ENCODE results near the gene TMBIM1. TPM values are rescaled to one million over a fixed set of nuclear protein-coding genes. Genes with fewer than 3 reads are reported as not detected.

Gene TMBIM1
- total RNA-seq, 1 donor: 185 TPM

DNA sequence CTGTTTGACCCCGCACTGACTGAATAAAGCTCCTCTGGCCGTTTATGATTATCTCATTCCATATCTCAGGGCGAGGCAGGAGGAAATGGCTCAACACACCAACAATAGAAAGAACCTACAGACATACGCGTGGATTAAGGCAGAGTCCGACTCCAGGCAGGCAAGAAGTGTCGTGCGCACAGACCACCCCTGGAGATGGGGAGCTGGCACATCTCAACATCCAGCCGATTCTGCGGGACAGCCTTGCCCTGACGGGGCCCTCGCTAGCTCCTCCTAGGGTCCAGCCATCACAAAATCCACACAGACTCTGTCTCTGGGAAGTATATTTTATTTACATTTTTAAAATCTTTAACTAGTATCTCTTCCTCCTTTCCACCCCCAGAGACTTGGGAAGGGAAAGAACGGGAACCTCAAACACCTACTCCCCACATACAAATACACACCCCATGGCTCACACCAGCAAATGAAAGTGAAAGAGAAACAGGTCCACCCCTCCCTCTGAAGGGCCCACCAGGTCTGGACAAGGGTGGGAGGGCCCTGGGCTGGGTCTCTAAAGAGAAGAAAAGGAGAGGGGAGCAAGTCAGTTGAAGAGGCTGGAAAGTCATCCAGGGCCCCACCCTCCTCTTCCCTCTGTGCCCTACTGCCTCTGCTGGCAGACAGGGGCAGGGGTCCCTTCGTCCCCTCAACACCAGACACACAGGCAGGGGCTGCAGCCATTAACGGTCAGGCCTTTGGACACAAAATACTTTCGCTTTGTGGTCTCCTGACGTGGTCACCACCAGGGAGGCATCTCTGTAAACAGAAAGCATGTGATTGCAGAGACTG, 28.3 kb downstream of the TMBIM1 start:
- no peak for DNase-seq (ENCODE audit: low read depth)
- no peak overlapping the region for H3K4me3 ChIP-seq (ENCODE audit: low read depth, low read length)
- TF ChIP-seq, protein P1, sequence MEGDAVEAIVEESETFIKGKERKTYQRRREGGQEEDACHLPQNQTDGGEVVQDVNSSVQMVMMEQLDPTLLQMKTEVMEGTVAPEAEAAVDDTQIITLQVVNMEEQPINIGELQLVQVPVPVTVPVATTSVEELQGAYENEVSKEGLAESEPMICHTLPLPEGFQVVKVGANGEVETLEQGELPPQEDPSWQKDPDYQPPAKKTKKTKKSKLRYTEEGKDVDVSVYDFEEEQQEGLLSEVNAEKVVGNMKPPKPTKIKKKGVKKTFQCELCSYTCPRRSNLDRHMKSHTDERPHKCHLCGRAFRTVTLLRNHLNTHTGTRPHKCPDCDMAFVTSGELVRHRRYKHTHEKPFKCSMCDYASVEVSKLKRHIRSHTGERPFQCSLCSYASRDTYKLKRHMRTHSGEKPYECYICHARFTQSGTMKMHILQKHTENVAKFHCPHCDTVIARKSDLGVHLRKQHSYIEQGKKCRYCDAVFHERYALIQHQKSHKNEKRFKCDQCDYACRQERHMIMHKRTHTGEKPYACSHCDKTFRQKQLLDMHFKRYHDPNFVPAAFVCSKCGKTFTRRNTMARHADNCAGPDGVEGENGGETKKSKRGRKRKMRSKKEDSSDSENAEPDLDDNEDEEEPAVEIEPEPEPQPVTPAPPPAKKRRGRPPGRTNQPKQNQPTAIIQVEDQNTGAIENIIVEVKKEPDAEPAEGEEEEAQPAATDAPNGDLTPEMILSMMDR (IDR thresholded peaks at IDR 0.05; ENCODE audit: insufficient read depth, low read length): peak; percentile 24

DNA sequence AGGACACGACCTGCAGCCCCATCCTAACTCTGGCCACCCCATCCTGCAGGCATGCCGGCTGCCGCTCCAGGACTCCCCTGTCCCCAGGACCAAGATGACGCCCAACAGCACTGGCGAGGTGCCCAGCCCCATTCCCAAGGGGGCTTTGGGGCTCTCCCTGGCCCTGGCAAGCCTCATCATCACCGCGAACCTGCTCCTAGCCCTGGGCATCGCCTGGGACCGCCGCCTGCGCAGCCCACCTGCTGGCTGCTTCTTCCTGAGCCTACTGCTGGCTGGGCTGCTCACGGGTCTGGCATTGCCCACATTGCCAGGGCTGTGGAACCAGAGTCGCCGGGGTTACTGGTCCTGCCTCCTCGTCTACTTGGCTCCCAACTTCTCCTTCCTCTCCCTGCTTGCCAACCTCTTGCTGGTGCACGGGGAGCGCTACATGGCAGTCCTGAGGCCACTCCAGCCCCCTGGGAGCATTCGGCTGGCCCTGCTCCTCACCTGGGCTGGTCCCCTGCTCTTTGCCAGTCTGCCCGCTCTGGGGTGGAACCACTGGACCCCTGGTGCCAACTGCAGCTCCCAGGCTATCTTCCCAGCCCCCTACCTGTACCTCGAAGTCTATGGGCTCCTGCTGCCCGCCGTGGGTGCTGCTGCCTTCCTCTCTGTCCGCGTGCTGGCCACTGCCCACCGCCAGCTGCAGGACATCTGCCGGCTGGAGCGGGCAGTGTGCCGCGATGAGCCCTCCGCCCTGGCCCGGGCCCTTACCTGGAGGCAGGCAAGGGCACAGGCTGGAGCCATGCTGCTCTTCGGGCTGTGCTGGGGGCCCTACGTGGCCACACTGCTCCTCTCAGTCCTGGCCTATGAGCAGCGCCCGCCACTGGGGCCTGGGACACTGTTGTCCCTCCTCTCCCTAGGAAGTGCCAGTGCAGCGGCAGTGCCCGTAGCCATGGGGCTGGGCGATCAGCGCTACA, 29.4 kb downstream of the TMBIM1 start:
- DNase-seq (ENCODE audit: low read depth): no peak
- no peak overlapping the region for H3K4me3 ChIP-seq (ENCODE audit: low read depth, low read length)
- TF ChIP-seq, protein P1 (IDR thresholded peaks at IDR 0.05; ENCODE audit: insufficient read depth, low read length): no peak

- TF ChIP-seq, protein P1 (IDR thresholded peaks at IDR 0.05; ENCODE audit: insufficient read depth, low read length): no peak
- DNase-seq (ENCODE audit: low read depth): no peak
- no peak overlapping the region for H3K4me3 ChIP-seq (ENCODE audit: low read depth, low read length)
Observed at GRCh38 chr2:218262237-218262600, 30.1 kb downstream of the TMBIM1 start.

GRCh38 chr2:218261423-218262236, 30.7 kb downstream of the TMBIM1 start:
- no peak for DNase-seq (ENCODE audit: low read depth)
- H3K4me3 ChIP-seq (ENCODE audit: low read depth, low read length): no peak overlapping the region
- TF ChIP-seq, protein P1 (IDR thresholded peaks at IDR 0.05; ENCODE audit: insufficient read depth, low read length): no peak

DNA sequence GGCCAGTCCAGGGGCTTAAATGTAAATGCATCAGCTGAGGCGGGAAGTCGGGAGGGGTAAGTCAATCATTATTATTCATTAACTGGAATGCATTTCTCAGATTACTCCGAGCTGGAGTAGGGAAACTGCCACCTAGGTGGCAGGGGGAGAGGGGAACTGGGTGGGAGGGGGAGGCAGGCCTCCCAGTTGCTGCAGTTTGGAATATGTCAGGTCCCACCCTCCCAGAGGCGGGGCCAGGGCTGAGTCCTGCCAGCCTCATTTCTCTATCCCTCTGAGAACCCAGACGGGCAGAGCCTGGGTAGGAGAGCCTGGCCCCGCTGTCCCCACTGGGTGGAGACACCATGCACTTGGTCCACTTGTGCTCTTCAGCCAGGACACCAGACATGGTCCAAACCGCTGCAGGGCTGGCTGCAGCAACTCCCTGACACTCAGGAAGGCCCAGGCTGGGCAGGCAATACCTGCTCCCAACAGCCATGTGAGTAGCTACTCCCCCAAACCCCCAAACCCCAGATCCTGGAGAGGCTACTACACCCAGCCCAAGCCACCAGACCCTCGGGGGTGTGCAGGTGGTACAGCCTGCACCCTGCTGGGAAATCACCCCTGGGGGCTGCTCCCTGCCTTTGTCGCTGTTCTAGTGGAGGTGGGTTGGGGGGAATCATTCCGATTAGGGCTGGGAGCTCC, 31.4 kb downstream of the TMBIM1 start, which contains the start of gene GPBAR1:
TSS of gene GPBAR1 (plus strand) at position 274 of the 681 bp plus-strand sequence. CDS start 1,710 bp downstream, outside the sequence.
- TF ChIP-seq, protein P1 (IDR thresholded peaks at IDR 0.05; ENCODE audit: insufficient read depth, low read length): no peak
- no peak for DNase-seq (ENCODE audit: low read depth)
- no peak within 1 kb of the TSS for H3K4me3 ChIP-seq (ENCODE audit: low read depth, low read length)

Data from fibroblast of the aortic adventitia (primary cell).